ENCODE data around the gene TMCC1. TPM values are rescaled to one million over a fixed set of nuclear protein-coding genes. Genes with fewer than 3 reads are reported as not detected.

TMCC1 gene
- total RNA-seq, 1 donor from 2014 or later: 37.8 TPM

- Mint-ChIP-seq H3K27ac (ENCODE audit: unreplicated experiment) (no peak overlapping the region), H3K36me3 (ENCODE audit: unreplicated experiment) (peaks cover 11% of the 10 kb centered on the region), H3K4me1 (ENCODE audit: unreplicated experiment) (no peaks in the 10 kb centered on the region), H3K27me3 (ENCODE audit: unreplicated experiment) (no peaks in the 10 kb centered on the region), H3K4me3 (ENCODE audit: unreplicated experiment) (no peak overlapping the region), H3K9me3 (ENCODE audit: unreplicated experiment) (no peaks in the 10 kb centered on the region)
- no peak for TF ChIP-seq CTCF (IDR thresholded peaks at IDR 0.05)
- no peak for DNase-seq (ENCODE audit: extremely low spot score, unreplicated experiment)
These were observed 153.9 kb downstream of the TMCC1 start for GRCh38 chr3:129739634-129740033.

GRCh38 chr3:129738172-129738571 lies 155.3 kb downstream of the TMCC1 start:
- Mint-ChIP-seq H3K27me3 (ENCODE audit: unreplicated experiment) (no peaks in the 10 kb centered on the region), H3K4me3 (ENCODE audit: unreplicated experiment) (no peak overlapping the region), H3K9me3 (ENCODE audit: unreplicated experiment) (no peaks in the 10 kb centered on the region), H3K4me1 (ENCODE audit: unreplicated experiment) (peaks cover 5% of the 10 kb centered on the region), H3K36me3 (ENCODE audit: unreplicated experiment) (peaks cover 11% of the 10 kb centered on the region), H3K27ac (ENCODE audit: unreplicated experiment) (no peak overlapping the region)
- no peak for TF ChIP-seq CTCF (IDR thresholded peaks at IDR 0.05)
- DNase-seq (ENCODE audit: extremely low spot score, unreplicated experiment): no peak

GRCh38 chr3:129736070-129736469 lies 157.4 kb downstream of the TMCC1 start:
- Mint-ChIP-seq H3K27me3 (ENCODE audit: unreplicated experiment) (no peaks in the 10 kb centered on the region), H3K4me1 (ENCODE audit: unreplicated experiment) (peaks cover 6% of the 10 kb centered on the region), H3K36me3 (ENCODE audit: unreplicated experiment) (peaks cover 11% of the 10 kb centered on the region), H3K4me3 (ENCODE audit: unreplicated experiment) (no peak overlapping the region), H3K27ac (ENCODE audit: unreplicated experiment) (no peak overlapping the region), H3K9me3 (ENCODE audit: unreplicated experiment) (no peaks in the 10 kb centered on the region)
- no peak for TF ChIP-seq CTCF (IDR thresholded peaks at IDR 0.05)
- no peak for DNase-seq (ENCODE audit: extremely low spot score, unreplicated experiment)

GRCh38 chr3:129735638-129736037 lies 157.9 kb downstream of the TMCC1 start:
- no peak overlapping the region for H3K4me3 Mint-ChIP-seq (ENCODE audit: unreplicated experiment)
- peaks cover 8% of the 10 kb centered on the region for H3K36me3 Mint-ChIP-seq (ENCODE audit: unreplicated experiment)
- no peaks in the 10 kb centered on the region for H3K9me3 Mint-ChIP-seq (ENCODE audit: unreplicated experiment)
- no peak for TF ChIP-seq CTCF (IDR thresholded peaks at IDR 0.05)
- no peak overlapping the region for H3K27ac Mint-ChIP-seq (ENCODE audit: unreplicated experiment)
- peaks cover 6% of the 10 kb centered on the region for H3K4me1 Mint-ChIP-seq (ENCODE audit: unreplicated experiment)
- H3K27me3 Mint-ChIP-seq (ENCODE audit: unreplicated experiment): no peaks in the 10 kb centered on the region
- DNase-seq (ENCODE audit: extremely low spot score, unreplicated experiment): no peak

- TF ChIP-seq CTCF (IDR thresholded peaks at IDR 0.05): no peak
- no peak for DNase-seq (ENCODE audit: extremely low spot score, unreplicated experiment)
- Mint-ChIP-seq H3K9me3 (ENCODE audit: unreplicated experiment) (no peaks in the 10 kb centered on the region), H3K4me1 (ENCODE audit: unreplicated experiment) (peaks cover 6% of the 10 kb centered on the region), H3K27ac (ENCODE audit: unreplicated experiment) (no peak overlapping the region), H3K36me3 (ENCODE audit: unreplicated experiment) (peaks cover 3% of the 10 kb centered on the region), H3K4me3 (ENCODE audit: unreplicated experiment) (no peak overlapping the region), H3K27me3 (ENCODE audit: unreplicated experiment) (no peaks in the 10 kb centered on the region)
These were observed 159.1 kb downstream of the TMCC1 start for GRCh38 chr3:129734449-129734848.

Data from osteocyte (in vitro differentiated cells).